ENCODE data around the gene NOVA2. TPM values are rescaled to one million over a fixed set of nuclear protein-coding genes. Genes with fewer than 3 reads are reported as not detected.

Gene NOVA2
- total and polyA plus RNA-seq, 2 donors (not counting 3 experiments of a cell fraction or from before 2014, with no cell fraction given): 5.6 to 34.2 TPM

DNA sequence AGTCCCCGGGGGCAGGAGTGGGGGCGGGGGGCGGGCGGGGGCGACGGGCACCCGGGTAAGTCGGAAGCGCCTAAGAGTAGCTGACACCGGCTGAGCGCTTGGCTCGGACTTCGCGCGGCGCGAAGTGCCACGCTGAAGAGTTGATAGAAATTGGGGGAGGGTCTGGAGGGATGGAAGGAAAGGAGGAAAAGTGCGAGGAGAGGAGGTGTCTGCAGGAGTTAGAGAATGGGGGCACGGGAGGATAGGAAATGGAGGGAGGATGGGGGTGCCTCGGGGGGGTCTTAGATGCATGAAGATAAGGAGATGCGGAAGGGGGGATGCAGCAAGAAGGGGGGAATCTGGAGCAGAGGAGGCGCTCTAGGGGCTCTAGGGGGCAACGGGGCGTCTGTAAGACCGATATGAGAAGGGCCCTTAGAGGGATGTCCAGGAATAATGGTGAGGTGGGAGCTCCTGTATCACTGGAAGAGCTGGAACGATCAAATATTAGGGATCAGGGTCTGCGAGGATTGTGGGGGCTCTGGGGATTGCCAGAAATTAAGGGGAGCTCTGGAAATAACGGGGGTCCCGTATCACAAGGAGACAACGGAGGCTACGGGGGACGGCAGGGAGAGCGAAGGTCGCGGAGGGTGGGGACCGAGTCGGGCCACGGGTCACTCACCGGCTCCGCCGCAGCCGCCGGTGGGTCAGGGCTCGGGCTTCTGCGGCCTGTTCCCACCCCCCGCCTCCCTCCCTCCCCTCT, 71.6 kb downstream of the NOVA2 start, which contains the start of gene MYPOP:
MYPOP (minus strand) TSS at position 702 of the 739 bp plus-strand sequence. CDS start 840 bp downstream, outside the sequence.
- no peak for FAIRE-seq
- POLR2A ChIA-PET: interaction anchor here (0.5 to 1.2 kb wide), 4 partner anchors 10 to 93 kb away, joined by 3 to 6 read pairs (median 4); partner anchors contain the start of genes CCDC61 and IRF2BP1

More for the DNA sequence above, 71.6 kb downstream of the NOVA2 start, which contains the start of gene MYPOP:
- Histone ChIP-seq H4K20me1 (replicated peaks; ENCODE audit: control insufficient read depth, extremely low read depth, insufficient read depth, low read length) (no peaks in the 10 kb centered on the region), H3K79me2 (ENCODE audit: control insufficient read depth, insufficient read depth, low read length) (no peaks in the 10 kb centered on the region), H3K27ac (ENCODE audit: insufficient read depth, low read depth, low read length) (no peak within 1 kb of the TSS), H3K27me3 (ENCODE audit: control insufficient read depth in 2 of 2, insufficient read depth in 2 of 2, low read length in 2 of 2) (no peaks in the 10 kb centered on the region), H2AFZ (ENCODE audit: low read depth, low read length) (peak within 1 kb of the TSS; percentile 95), H3K36me3 (ENCODE audit: control insufficient read depth in 2 of 2, extremely low read depth in 1 of 2, insufficient read depth in 2 of 2, low read length in 2 of 2) (no peaks in the 10 kb centered on the region), H3K9ac (replicated peaks; ENCODE audit: extremely low read depth, insufficient read depth, low read length) (peak within 1 kb of the TSS; percentile 76), H3K9me1 (replicated peaks; ENCODE audit: control insufficient read depth, extremely low read depth, insufficient read depth, low read length) (no peaks in the 10 kb centered on the region), H3K4me3 (replicated peaks in 1 of 3; ENCODE audit: insufficient read depth in 1 of 3, low read depth in 1 of 3, low read length in 3 of 3) (peak within 1 kb of the TSS; percentile 55 to 95 (median 79)), H3K9me3 (replicated peaks; ENCODE audit: control insufficient read depth, insufficient read depth, low read length) (no peaks in the 10 kb centered on the region), H3K4me1 (ENCODE audit: control insufficient read depth, extremely low read depth, insufficient read depth, low read length) (peaks cover 7% of the 10 kb centered on the region), H3K4me2 (ENCODE audit: insufficient read depth, low read length) (peak within 1 kb of the TSS; percentile 88)
- BruUV-seq (replicated peaks): no TSS peak
- DNase-seq (ENCODE audit: low read depth, low spot score): no peak
- TF ChIP-seq, protein P1, sequence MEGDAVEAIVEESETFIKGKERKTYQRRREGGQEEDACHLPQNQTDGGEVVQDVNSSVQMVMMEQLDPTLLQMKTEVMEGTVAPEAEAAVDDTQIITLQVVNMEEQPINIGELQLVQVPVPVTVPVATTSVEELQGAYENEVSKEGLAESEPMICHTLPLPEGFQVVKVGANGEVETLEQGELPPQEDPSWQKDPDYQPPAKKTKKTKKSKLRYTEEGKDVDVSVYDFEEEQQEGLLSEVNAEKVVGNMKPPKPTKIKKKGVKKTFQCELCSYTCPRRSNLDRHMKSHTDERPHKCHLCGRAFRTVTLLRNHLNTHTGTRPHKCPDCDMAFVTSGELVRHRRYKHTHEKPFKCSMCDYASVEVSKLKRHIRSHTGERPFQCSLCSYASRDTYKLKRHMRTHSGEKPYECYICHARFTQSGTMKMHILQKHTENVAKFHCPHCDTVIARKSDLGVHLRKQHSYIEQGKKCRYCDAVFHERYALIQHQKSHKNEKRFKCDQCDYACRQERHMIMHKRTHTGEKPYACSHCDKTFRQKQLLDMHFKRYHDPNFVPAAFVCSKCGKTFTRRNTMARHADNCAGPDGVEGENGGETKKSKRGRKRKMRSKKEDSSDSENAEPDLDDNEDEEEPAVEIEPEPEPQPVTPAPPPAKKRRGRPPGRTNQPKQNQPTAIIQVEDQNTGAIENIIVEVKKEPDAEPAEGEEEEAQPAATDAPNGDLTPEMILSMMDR (IDR thresholded peaks at IDR 0.05; ENCODE audit: extremely low read depth in 1 of 2, insufficient read depth in 1 of 2, low read depth in 1 of 2, low read length in 2 of 2): no peak
- dilution Hi-C loops (cut with MboI; ENCODE audit: extremely low pct_ligation_motif_present, low sequenced_read_pairs) (no loop called here), intact Hi-C loops (cut with micrococcal nuclease) (loop anchor here (1.0 to 2.0 kb wide), 2 partner anchors 16 to 93 kb away; partner anchors contain the start of genes CCDC61 and IRF2BP1)
- CTCF ChIA-PET: interaction anchor here (0.9 to 2.1 kb wide), 11 partner anchors 9 to 126 kb away, joined by 3 to 9 read pairs (median 4); partner anchors contain the start of genes CCDC61 and NANOS2
